Activated T-helper 2 cell treated with anti-CD3 and anti-CD28 coated beads, Interferon-gamma antibody, Interleukin-2, Interleukin-4, amounts not matched to agents 10 μg/mL and 5 μg/mL and 100 μg/mL, durations not matched to agents 14 hours and 24 hours and 36 hours (primary cell): ENCODE results near the gene CMTM8. TPM values are rescaled to one million over a fixed set of nuclear protein-coding genes. Genes with fewer than 3 reads are reported as not detected.
A peak's percentile ranks its signal among the peaks of the same experiment; 100 is the strongest.

Experiments
- DNase-seq: peaks from one replicate; pipeline ENCODE4 v3.0.0; 2021; ENCODE audit warnings: low spot score
- H3K27ac Mint-ChIP-seq: one replicate; pipeline ENCODE4 v1.8.0; 2021; ENCODE audit warnings: mixed read lengths
- H3K27me3 Mint-ChIP-seq: one replicate; pipeline ENCODE4 v1.8.0; 2021; ENCODE audit warnings: low read depth, mixed read lengths
- H3K36me3 Mint-ChIP-seq: one replicate; pipeline ENCODE4 v1.8.0; 2021; ENCODE audit warnings: low read depth, mixed read lengths
- H3K4me1 Mint-ChIP-seq: one replicate; pipeline ENCODE4 v1.8.0; 2021; ENCODE audit warnings: low read depth, mixed read lengths
- H3K4me3 Mint-ChIP-seq: one replicate; pipeline ENCODE4 v1.8.0; 2021; ENCODE audit warnings: low read depth, mild to moderate bottlenecking, moderate library complexity, mixed read lengths
- H3K9me3 Mint-ChIP-seq: one replicate; pipeline ENCODE4 v1.8.0; 2021; ENCODE audit warnings: mixed read lengths
- intact Hi-C: fragments of 100-400 bp; cut with micrococcal nuclease; formaldehyde crosslinking; loops from one replicate; pipeline ENCODE4 v1.15.1; 2023
- total RNA-seq: library from RNA; stranded (reverse); gene quantifications from 2 replicates; pipeline ENCODE4 v1.2.3, GENCODE V29; 2022

CMTM8 gene
- total RNA-seq, 1 donor from 2014 or later = 3.6 TPM

DNA sequence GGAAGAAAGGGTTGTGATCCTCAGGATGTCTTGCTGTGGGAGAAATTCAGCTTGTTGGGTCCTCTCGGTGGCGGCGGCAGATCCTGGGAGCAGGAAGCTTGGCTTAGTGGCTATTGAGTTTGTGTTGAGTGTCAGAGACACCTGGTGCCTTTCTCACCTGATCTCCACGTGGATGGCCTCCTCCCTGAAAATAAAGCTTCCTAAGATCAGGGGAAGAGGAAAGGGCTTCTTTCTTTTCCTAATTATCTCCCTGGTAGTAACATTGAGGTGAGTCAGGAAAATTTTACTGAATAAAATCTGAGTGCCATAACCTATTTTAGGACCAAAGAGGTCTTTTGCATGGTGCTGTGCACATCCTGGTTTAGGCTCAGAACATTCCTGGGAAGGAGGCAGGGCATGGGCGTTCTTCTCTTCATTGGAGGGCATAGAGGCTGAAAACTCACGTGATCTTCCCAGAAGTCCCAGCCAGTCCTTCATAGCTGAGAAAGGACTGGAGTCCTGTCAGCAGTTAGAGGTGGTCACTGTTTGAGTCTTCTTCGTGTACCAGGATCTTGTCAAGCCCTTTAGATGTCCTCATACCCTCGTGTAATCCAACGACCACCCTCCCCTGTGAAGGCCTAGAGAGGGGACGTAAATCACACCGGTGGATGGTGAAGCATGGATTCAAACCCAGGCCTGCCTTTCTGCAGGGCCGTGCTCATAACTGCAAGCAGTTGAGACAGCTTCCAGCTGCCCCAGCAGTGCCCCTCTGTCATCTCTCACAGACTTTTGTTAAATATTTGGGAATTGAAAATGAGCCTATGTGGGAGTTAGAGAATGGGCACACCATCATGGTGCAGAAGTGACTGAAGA is 1.1 kb downstream of the CMTM8 start:
- Mint-ChIP-seq H3K27me3 (peaks cover 30% of the 10 kb centered on the region), H3K27ac (peak overlapping the region; percentile 24), H3K9me3 (peaks cover 16% of the 10 kb centered on the region), H3K4me1 (peaks cover 23% of the 10 kb centered on the region), H3K36me3 (peaks cover 20% of the 10 kb centered on the region), H3K4me3 (peak overlapping the region; percentile 81)
- DNase-seq = no peak
- intact Hi-C loops = loop anchor here (2.0 kb wide), 2 partner anchors 17 to 61 kb away; no protein-coding TSS in a partner anchor

DNA sequence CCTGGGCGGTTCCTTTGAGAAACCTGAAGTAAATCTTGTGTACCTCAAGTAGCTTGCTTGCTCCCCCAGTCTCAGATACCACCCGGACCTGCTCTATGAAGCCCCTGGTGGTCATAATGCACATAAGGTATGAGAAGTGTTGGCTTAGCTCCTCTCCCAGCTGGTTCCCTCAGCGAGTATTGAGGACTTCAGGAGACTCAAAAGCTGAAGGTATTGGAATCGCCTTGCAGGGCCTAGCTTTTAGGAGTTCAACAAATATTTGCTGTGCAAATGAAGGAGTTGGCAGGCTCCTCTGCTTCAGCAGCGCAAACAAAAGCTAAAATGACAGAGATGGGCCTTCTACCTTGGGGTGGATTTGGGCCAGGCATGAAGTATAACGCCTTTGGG is 1.7 kb downstream of the CMTM8 start:
- Mint-ChIP-seq H3K27ac (no peak overlapping the region), H3K4me1 (peaks cover 29% of the 10 kb centered on the region)

GRCh38 chr3:32241100-32241499 is 2.6 kb downstream of the CMTM8 start:
- H3K27ac Mint-ChIP-seq = no peak overlapping the region
- peaks cover 34% of the 10 kb centered on the region for H3K4me1 Mint-ChIP-seq
- no peak overlapping the region for H3K4me3 Mint-ChIP-seq
- no peak for DNase-seq
- intact Hi-C loops = no loop called here
- peaks cover 20% of the 10 kb centered on the region for H3K36me3 Mint-ChIP-seq
- peaks cover 25% of the 10 kb centered on the region for H3K27me3 Mint-ChIP-seq
- H3K9me3 Mint-ChIP-seq = peaks cover 9% of the 10 kb centered on the region

More for the DNA sequence above, 1.7 kb downstream of the CMTM8 start:
- DNase-seq = peak; percentile 25
- intact Hi-C loops = no loop called here
- H3K36me3 Mint-ChIP-seq = peaks cover 20% of the 10 kb centered on the region
- H3K4me3 Mint-ChIP-seq = peak overlapping the region; percentile 81
- H3K27me3 Mint-ChIP-seq = peaks cover 30% of the 10 kb centered on the region
- peaks cover 16% of the 10 kb centered on the region for H3K9me3 Mint-ChIP-seq

DNA sequence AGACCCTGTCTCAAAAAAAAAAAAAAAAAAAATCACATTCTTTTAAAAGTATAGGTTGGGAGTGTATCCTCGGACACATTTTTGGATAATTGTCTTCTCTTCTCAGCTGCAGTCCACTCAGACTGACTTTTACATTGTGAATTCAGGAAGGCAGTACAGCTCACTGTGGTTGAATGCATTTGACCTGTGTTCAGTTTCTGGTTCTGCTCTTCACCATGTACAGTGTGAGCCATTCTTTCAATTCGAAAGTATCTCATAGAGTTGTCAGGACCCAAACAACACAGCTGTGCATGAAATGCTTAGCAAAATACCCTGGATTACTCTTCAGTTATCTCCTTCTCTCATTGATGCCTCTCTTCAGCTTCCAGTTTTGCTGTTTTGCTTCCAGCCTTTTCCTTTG is 5.0 kb downstream of the CMTM8 start:
- H3K36me3 Mint-ChIP-seq = peaks cover 10% of the 10 kb centered on the region
- intact Hi-C loops = no loop called here
- peaks cover 5% of the 10 kb centered on the region for H3K27me3 Mint-ChIP-seq
- peaks cover 38% of the 10 kb centered on the region for H3K4me1 Mint-ChIP-seq
- DNase-seq = no peak
- no peak overlapping the region for H3K27ac Mint-ChIP-seq
- H3K9me3 Mint-ChIP-seq = no peaks in the 10 kb centered on the region
- no peak overlapping the region for H3K4me3 Mint-ChIP-seq

DNA sequence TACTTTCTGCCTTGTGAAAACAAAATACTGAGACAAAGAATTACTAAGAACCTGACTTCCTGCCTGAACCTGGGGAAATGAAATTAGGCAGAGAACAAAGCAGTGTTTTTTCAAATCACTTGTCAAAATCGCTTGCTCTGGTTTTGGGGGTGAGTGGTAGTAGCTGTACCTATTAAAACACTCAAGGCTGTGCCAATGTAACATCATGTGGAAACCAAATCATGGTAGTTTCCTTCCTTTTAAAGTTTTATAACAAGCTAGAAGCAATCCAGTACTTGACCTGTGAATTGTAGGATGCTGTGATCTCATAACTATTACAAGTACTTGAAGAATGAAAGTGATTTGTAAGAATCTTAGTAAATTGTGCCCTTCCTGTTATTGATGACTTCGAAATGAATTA is 6.7 kb downstream of the CMTM8 start:
- Mint-ChIP-seq H3K9me3 (no peaks in the 10 kb centered on the region), H3K27me3 (no peaks in the 10 kb centered on the region), H3K4me1 (peaks cover 37% of the 10 kb centered on the region), H3K27ac (peak overlapping the region; percentile 33), H3K4me3 (no peak overlapping the region), H3K36me3 (peaks cover 19% of the 10 kb centered on the region)
- intact Hi-C loops = no loop called here
- DNase-seq = no peak

DNA sequence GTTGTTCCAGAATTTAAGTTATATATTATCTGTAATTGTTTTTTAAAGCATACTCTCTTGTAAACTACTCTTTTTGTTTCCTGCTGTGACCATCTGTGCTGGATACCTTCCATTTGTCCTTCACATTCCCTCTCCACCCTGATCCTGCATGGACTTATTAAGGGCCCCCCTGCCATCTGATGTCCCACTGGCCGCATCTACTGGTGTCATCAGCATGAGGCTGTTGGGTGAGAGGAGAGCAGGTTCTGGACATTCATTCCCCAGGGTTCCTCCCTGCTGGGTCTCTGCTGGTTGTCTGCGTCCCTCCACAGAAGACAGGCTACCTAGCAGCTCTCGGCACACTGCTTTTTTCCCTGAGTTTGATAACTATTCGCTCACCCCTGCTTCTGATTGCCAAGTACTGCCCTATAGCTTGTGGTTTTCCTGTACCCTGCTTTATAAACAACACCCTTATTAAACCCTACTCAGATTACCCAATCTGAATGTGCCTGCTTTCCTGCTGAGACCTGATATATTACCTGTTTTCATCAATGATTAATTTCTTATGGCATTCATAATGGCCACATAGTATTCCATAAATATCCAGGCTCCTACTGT is 7.7 kb downstream of the CMTM8 start:
- DNase-seq = no peak
- Mint-ChIP-seq H3K27ac (no peak overlapping the region), H3K36me3 (peaks cover 22% of the 10 kb centered on the region), H3K4me1 (peaks cover 33% of the 10 kb centered on the region), H3K4me3 (no peak overlapping the region), H3K9me3 (no peaks in the 10 kb centered on the region), H3K27me3 (no peaks in the 10 kb centered on the region)
- intact Hi-C loops = no loop called here

GRCh38 chr3:32249184-32249782 is 10.8 kb downstream of the CMTM8 start:
- peaks cover 27% of the 10 kb centered on the region for H3K4me1 Mint-ChIP-seq
- peaks cover 2% of the 10 kb centered on the region for H3K27me3 Mint-ChIP-seq
- H3K9me3 Mint-ChIP-seq = peaks cover 8% of the 10 kb centered on the region
- peaks cover 22% of the 10 kb centered on the region for H3K36me3 Mint-ChIP-seq
- no peak overlapping the region for H3K4me3 Mint-ChIP-seq
- H3K27ac Mint-ChIP-seq = no peak overlapping the region
- intact Hi-C loops = no loop called here
- DNase-seq = no peak

- Mint-ChIP-seq H3K4me3 (no peak overlapping the region), H3K27ac (no peak overlapping the region), H3K9me3 (peaks cover 21% of the 10 kb centered on the region), H3K36me3 (peaks cover 35% of the 10 kb centered on the region), H3K4me1 (peaks cover 39% of the 10 kb centered on the region), H3K27me3 (peaks cover 2% of the 10 kb centered on the region)
- DNase-seq = no peak
- intact Hi-C loops = no loop called here
Measured at GRCh38 chr3:32254268-32254667, 15.8 kb downstream of the CMTM8 start.

GRCh38 chr3:32255345-32255744 is 16.9 kb downstream of the CMTM8 start:
- DNase-seq = no peak
- intact Hi-C loops = loop anchor here (5.0 kb wide), 1 partner anchor 42 kb away; no protein-coding TSS in a partner anchor
- H3K27ac Mint-ChIP-seq = peak overlapping the region; percentile 8
- peaks cover 2% of the 10 kb centered on the region for H3K27me3 Mint-ChIP-seq
- H3K4me3 Mint-ChIP-seq = no peak overlapping the region
- peaks cover 26% of the 10 kb centered on the region for H3K36me3 Mint-ChIP-seq
- H3K9me3 Mint-ChIP-seq = peaks cover 21% of the 10 kb centered on the region
- H3K4me1 Mint-ChIP-seq = peaks cover 29% of the 10 kb centered on the region

GRCh38 chr3:32256206-32256605 is 17.7 kb downstream of the CMTM8 start:
- peaks cover 28% of the 10 kb centered on the region for H3K36me3 Mint-ChIP-seq
- peaks cover 2% of the 10 kb centered on the region for H3K27me3 Mint-ChIP-seq
- peaks cover 21% of the 10 kb centered on the region for H3K9me3 Mint-ChIP-seq
- no peak for DNase-seq
- H3K27ac Mint-ChIP-seq = no peak overlapping the region
- H3K4me1 Mint-ChIP-seq = peaks cover 29% of the 10 kb centered on the region
- no peak overlapping the region for H3K4me3 Mint-ChIP-seq
- intact Hi-C loops = loop anchor here (2.0 to 5.0 kb wide), 2 partner anchors 17 to 41 kb away; partner anchors contain the start of gene CMTM8

GRCh38 chr3:32257042-32257441 is 18.6 kb downstream of the CMTM8 start:
- Mint-ChIP-seq H3K4me3 (peak overlapping the region; percentile 6), H3K9me3 (peaks cover 21% of the 10 kb centered on the region), H3K27me3 (peaks cover 2% of the 10 kb centered on the region), H3K36me3 (peaks cover 28% of the 10 kb centered on the region), H3K27ac (no peak overlapping the region), H3K4me1 (peaks cover 34% of the 10 kb centered on the region)
- DNase-seq = no peak
- intact Hi-C loops = loop anchor here (2.0 to 5.0 kb wide), 2 partner anchors 18 to 40 kb away; partner anchors contain the start of gene CMTM8

DNA sequence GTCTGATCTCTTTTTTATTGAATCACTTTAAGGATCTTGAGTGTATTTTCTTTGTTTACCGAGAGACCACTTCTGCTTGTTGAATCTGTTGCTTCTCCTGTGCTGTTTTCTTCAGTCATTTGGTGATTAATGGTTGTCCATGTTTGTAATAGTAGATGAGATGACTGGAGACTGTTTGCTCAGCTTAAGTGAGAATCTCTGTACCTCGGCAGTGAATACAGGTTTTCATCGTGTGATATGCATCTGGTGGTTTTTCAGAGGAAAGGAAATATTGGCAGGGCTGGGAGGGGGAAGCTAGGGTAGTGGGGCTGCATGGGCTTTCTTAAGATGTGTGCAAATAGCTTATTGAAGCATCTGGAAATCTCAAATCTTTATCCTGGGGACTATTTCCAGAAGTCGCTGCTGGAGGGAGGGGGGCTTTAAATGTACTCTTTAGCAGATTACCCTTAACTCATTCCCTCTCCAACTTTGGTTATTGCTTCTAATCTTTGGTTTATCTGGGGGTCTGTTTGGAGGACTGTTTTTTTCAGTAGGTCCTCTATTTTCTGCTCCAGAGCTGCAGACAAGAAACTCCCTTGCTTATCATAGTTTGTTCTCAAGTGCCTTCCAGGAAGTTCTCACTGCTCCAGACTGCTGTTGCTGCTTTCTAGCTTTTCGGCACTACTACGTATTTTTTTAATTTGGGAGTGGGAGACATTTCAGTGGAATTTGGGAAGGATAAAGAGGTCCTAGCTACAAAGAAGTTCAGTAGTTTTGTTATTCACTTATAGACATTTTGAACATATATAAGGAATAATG is 19.4 kb downstream of the CMTM8 start:
- Mint-ChIP-seq H3K4me3 (no peak overlapping the region), H3K27ac (peak overlapping the region; percentile 52), H3K4me1 (peaks cover 34% of the 10 kb centered on the region), H3K36me3 (peaks cover 24% of the 10 kb centered on the region), H3K27me3 (no peaks in the 10 kb centered on the region), H3K9me3 (peaks cover 18% of the 10 kb centered on the region)
- intact Hi-C loops = loop anchor here (2.0 to 5.0 kb wide), 2 partner anchors 19 to 39 kb away; partner anchors contain the start of gene CMTM8
- no peak for DNase-seq
